Measurements from ENCODE around the gene TNFRSF19. TPM values are rescaled to one million over a fixed set of nuclear protein-coding genes. Genes with fewer than 3 reads are reported as not detected.

Gene TNFRSF19
- total RNA-seq, 1 donor from 2014 or later = not detected

DNA sequence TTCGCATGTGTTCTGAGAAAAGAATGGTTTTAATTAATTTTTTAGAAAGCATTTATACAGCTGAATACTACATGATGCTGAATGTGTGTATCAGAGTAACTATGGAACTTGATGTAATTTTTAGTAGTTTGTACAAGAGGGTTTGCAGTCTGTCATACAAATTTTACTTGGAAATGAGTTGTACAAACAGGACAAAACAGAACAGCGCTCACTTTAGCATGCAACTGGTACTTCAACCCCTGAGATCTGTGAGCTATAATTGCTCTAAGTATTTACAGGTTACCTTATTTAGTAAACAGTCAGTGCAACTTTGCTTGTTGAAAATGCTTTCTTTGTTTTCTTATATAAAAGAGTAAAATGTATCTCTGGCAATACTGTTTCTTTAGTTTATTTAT, 706 bp downstream of the TNFRSF19 start:
- ATAC-seq (ENCODE audit: low read depth) (no peak), DNase-seq (no peak)
- ChIA-PET CTCF (no interaction called here), POLR2A (interaction anchor here (0.6 kb wide), 1 partner anchor 31 kb away, joined by 3 read pairs; no protein-coding TSS in a partner anchor)
- Mint-ChIP-seq H3K4me3 (no peak overlapping the region), H3K27me3 (peaks cover 31% of the 10 kb centered on the region), H3K4me1 (peaks cover 2% of the 10 kb centered on the region), H3K27ac (no peak overlapping the region), H3K9me3 (no peaks in the 10 kb centered on the region), H3K36me3 (ENCODE audit: low read depth) (no peaks in the 10 kb centered on the region)
- TF ChIP-seq, protein P1, sequence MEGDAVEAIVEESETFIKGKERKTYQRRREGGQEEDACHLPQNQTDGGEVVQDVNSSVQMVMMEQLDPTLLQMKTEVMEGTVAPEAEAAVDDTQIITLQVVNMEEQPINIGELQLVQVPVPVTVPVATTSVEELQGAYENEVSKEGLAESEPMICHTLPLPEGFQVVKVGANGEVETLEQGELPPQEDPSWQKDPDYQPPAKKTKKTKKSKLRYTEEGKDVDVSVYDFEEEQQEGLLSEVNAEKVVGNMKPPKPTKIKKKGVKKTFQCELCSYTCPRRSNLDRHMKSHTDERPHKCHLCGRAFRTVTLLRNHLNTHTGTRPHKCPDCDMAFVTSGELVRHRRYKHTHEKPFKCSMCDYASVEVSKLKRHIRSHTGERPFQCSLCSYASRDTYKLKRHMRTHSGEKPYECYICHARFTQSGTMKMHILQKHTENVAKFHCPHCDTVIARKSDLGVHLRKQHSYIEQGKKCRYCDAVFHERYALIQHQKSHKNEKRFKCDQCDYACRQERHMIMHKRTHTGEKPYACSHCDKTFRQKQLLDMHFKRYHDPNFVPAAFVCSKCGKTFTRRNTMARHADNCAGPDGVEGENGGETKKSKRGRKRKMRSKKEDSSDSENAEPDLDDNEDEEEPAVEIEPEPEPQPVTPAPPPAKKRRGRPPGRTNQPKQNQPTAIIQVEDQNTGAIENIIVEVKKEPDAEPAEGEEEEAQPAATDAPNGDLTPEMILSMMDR (IDR thresholded peaks at IDR 0.05) = no peak
- intact Hi-C loops (cut with micrococcal nuclease) = loop anchor here (10.0 kb wide), 1 partner anchor 1966 kb away; the partner anchor contains the start of gene MICU2

DNA sequence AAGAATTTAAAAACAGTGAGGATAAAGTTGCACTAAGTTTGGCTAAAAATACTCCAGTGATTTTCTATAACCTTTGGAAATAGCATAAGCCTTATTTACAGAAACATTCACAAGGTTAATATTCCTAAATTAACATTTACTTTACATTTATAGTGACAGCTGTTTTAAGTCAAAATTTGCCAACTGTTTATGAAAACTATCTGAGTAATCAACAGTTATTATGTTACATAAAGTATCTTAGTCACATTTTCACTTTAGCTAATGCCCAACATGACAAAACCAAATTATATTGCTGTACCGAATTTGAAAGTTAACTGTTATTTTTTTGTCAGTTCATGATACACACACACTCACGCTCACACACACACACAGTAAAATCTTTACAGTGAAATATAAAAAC, 1.2 kb downstream of the TNFRSF19 start:
- Mint-ChIP-seq H3K4me1 (peaks cover 2% of the 10 kb centered on the region), H3K36me3 (ENCODE audit: low read depth) (no peaks in the 10 kb centered on the region), H3K4me3 (no peak overlapping the region), H3K9me3 (no peaks in the 10 kb centered on the region), H3K27me3 (peaks cover 26% of the 10 kb centered on the region), H3K27ac (no peak overlapping the region)
- intact Hi-C loops (cut with micrococcal nuclease) = loop anchor here (10.0 kb wide), 1 partner anchor 1967 kb away; the partner anchor contains the start of gene MICU2
- ChIA-PET POLR2A (interaction anchor here (0.6 kb wide), 1 partner anchor 31 kb away, joined by 3 read pairs; no protein-coding TSS in a partner anchor), CTCF (no interaction called here)
- DNase-seq = no peak
- no peak for ATAC-seq (ENCODE audit: low read depth)
- TF ChIP-seq, protein P1 (IDR thresholded peaks at IDR 0.05) = no peak

DNA sequence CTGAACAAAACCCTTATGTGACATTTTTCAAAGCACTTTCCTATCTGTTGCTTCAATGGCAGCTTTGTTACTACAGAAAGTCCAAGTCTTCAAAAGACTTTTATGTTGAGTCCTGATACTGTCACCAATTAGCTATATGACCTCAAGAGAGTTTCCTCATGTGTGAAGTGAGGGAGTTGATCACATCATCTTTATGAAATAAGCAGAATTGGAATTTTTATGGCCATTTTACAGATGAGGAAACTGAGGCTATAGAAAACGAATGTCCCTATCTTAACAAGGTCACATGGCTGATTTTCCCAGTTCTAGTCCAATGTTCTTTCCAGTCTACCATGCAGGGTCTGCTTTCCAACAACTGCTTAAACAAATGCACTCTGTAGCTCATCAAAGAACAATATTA, 2.6 kb downstream of the TNFRSF19 start:
- Mint-ChIP-seq H3K9me3 (no peaks in the 10 kb centered on the region), H3K4me1 (peaks cover 2% of the 10 kb centered on the region), H3K27ac (no peak overlapping the region), H3K36me3 (ENCODE audit: low read depth) (no peaks in the 10 kb centered on the region), H3K27me3 (peaks cover 28% of the 10 kb centered on the region), H3K4me3 (no peak overlapping the region)
- TF ChIP-seq, protein P1 (IDR thresholded peaks at IDR 0.05) = no peak
- DNase-seq (no peak), ATAC-seq (ENCODE audit: low read depth) (no peak)
- intact Hi-C loops (cut with micrococcal nuclease) = loop anchor here (10.0 kb wide), 1 partner anchor 1968 kb away; the partner anchor contains the start of gene MICU2
- POLR2A ChIA-PET = no interaction called here
- CTCF ChIA-PET = no interaction called here

DNA sequence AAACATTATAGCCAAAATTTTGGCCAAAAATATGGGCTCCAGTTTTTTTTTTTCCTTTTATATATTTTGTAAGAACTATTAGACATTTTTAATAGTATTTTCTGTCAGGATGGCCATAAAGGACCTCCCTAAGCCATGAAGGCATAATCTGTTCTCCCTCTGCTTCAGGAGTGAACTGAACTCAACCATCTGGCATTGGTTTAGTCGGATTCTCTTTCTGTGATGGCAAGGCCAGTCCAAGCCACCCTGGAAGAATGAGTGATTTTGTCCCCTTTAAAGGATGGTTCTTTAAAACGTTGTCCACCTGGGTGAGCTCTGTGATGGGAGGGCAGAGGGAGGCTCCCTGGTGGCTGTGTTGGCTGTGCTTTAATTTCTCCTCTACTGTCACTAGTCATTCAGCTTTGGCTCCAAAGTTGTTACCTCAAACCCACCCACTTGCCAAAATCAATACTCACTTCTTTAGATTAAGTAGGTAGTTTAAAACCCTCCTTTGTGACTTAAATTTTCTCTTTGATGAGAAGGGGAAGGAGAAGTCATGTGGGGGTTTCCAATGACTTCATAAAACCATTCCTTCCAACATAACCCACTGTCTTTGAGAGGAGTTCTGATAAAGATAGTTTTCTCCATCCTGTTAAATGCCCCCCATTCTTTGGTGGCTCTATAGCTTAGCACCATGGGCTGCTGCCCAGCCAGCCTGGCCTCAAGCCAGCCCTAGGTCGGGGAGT, 4.4 kb downstream of the TNFRSF19 start:
- DNase-seq = no peak
- TF ChIP-seq, protein P1 (IDR thresholded peaks at IDR 0.05) = no peak
- no peak for ATAC-seq (ENCODE audit: low read depth)
- Mint-ChIP-seq H3K9me3 (no peaks in the 10 kb centered on the region), H3K27ac (no peak overlapping the region), H3K4me3 (no peak overlapping the region), H3K4me1 (peaks cover 5% of the 10 kb centered on the region), H3K36me3 (ENCODE audit: low read depth) (no peaks in the 10 kb centered on the region), H3K27me3 (peaks cover 29% of the 10 kb centered on the region)
- ChIA-PET POLR2A (no interaction called here), CTCF (no interaction called here)
- intact Hi-C loops (cut with micrococcal nuclease) = loop anchor here (5.0 to 10.0 kb wide), 2 partner anchors 698 to 1970 kb away; partner anchors contain the start of gene MICU2

DNA sequence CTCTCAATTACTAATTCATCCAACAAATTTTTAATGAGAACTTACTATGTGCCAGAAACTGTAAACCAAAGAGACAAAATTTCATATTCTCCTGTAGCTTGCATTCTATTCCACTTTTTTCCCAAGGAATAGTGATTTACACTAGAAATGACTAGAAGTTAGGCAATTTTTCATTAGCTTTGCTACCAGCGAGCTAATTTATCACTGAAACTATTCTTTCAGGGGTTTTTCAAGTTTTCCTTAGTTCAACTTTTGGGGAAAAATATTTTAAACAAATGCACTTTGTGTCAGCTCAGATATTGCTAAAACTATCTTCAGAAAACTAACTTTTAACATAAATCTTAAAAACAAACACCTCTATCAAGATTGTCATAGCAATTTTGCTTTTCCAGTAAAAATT, 5.4 kb downstream of the TNFRSF19 start:
- H3K9me3 Mint-ChIP-seq = no peaks in the 10 kb centered on the region
- H3K4me1 Mint-ChIP-seq = peaks cover 11% of the 10 kb centered on the region
- TF ChIP-seq, protein P1 (IDR thresholded peaks at IDR 0.05) = no peak
- peaks cover 31% of the 10 kb centered on the region for H3K27me3 Mint-ChIP-seq
- H3K27ac Mint-ChIP-seq = no peak overlapping the region
- DNase-seq = no peak
- ChIA-PET POLR2A (no interaction called here), CTCF (interaction anchor here (0.6 to 0.9 kb wide), 2 partner anchors 32 to 108 kb away, joined by 3 read pairs; no protein-coding TSS in a partner anchor)
- no peak overlapping the region for H3K4me3 Mint-ChIP-seq
- H3K36me3 Mint-ChIP-seq (ENCODE audit: low read depth) = no peaks in the 10 kb centered on the region
- no peak for ATAC-seq (ENCODE audit: low read depth)
- intact Hi-C loops (cut with micrococcal nuclease) = loop anchor here (5.0 to 10.0 kb wide), 2 partner anchors 697 to 1971 kb away; partner anchors contain the start of gene MICU2
